Ovary (tissue), 9 donors: ENCODE data around the gene RHNO1. TPM values are rescaled to one million over a fixed set of nuclear protein-coding genes. Genes with fewer than 3 reads are reported as not detected.

ENCODE experiments used
- DNase-seq, 5 donors: peaks; one replicate each; pipeline ENCODE4 v3.0.0-alpha.2; 2019 to 2020
- H3K27ac ChIP-seq, 2 donors: fragments of 200-600 bp; one replicate each; pipeline versions ENCODE4 v1.5.1 to v1.8.0; 2019 to 2022
- H3K27me3 ChIP-seq: fragments of 200-600 bp; one replicate; pipeline ENCODE4 v1.8.0; 2022
- H3K36me3 ChIP-seq: fragments of 200-600 bp; sonication (generic); one replicate; pipeline ENCODE4 v1.5.1; 2019
- H3K4me1 ChIP-seq: one replicate; pipeline ENCODE4 v1.8.1; 2013; ENCODE audit warnings: mild to moderate bottlenecking, moderate library complexity; ENCODE audit not compliant: insufficient read depth
- H3K4me3 ChIP-seq: fragments of 200-600 bp; sonication (generic); one replicate; pipeline ENCODE4 v1.5.1; 2017
- H3K9me3 ChIP-seq, 2 donors: fragments of 200-600 bp in 1 of 2; sonication (generic) in 1 of 2; one replicate each; pipeline versions ENCODE4 v1.5.1 to v1.8.1; 2013 to 2019; ENCODE audit warnings: mild to moderate bottlenecking in 1 of 2, moderate library complexity in 1 of 2
- CTCF ChIP-seq, 3 donors: fragments of 450-650 bp in 2 of 3; fragments of 200-600 bp in 1 of 3; IDR thresholded peaks; one replicate each; pipeline versions ENCODE4 v1.5.1 to v1.8.0; 2016 to 2022; ENCODE audit warnings: antibody characterized with exemption in 3 of 3, mild to moderate bottlenecking in 1 of 3
- EP300 ChIP-seq: sonication (generic); formaldehyde crosslinking; IDR thresholded peaks from one replicate; pipeline ENCODE4 v1.6.1; 2017; ENCODE audit warnings: antibody characterized with exemption
- WGBS, 3 donors: extraction: QIAGEN DNeasy Blood & Tissue Kit in 1 of 3; methylation state at CpG; one replicate each; pipeline versions ENCODE4 v1.1.5 to v1.1.7; 2013 to 2017; 5-methylcytosine and 5-hydroxymethylcytosine counted together
- intact Hi-C, 4 donors: fragments of 100-400 bp; cut with DNase I; formaldehyde crosslinking; loops; one replicate each; pipeline versions ENCODE4 v1.11.0 to v1.15.1; 2022 to 2023
- polyA plus RNA-seq, 2 donors: library from polyadenylated mRNA; stranded (reverse); fragments of 200-250 nt in 1 of 2; fragments of 350-450 nt in 1 of 2; fragmentation: Illumina TruSeq in 1 of 2; extraction: RNeasy Lipid Tissue Mini Kit (QIAGEN cat#74804) in 1 of 2; gene quantifications; one replicate each; pipeline ENCODE4 v1.2.3, GENCODE V29; 2013 to 2014
- total RNA-seq, 7 donors: library from RNA; depleted of rRNA in 2 of 7; stranded (reverse); fragments of >200 nt in 2 of 7; fragmentation: NEBNext Ultra II Directional in 3 of 7; extraction: Animal tissue kit (Norgen Biotek cat#: 25700) in 3 of 7; gene quantifications; one replicate each; pipeline versions ENCODE4 v1.1.0 to v1.2.4, GENCODE V29; 2016 to 2023
- donor health status: DM: no; HTN: no; CAD: no; lungs with moderate emphysema.
- donor health status: DM: no; HTN: no; CAD: no.
- donor health status: Bipolar disorder and iron deficiency.
- donor health status: DM: yes; HTN: yes; CAD: no.
- donor health status: DM: no; HTN: no; CAD: no.
- donor health status: DM: yes; HTN: yes; CAD: no.

Gene RHNO1
- total and polyA plus RNA-seq, 9 donors = 10.1 to 26.1 (median 18.7) TPM

- H3K4me3 ChIP-seq = no peak overlapping the region
- H3K36me3 ChIP-seq = no peaks in the 10 kb centered on the region
- 64 to 77% (median 72%) methylated on average over 3 of the region's 3 CpGs for WGBS, 3 donors
- no peaks in the 10 kb centered on the region for H3K4me1 ChIP-seq
- H3K27me3 ChIP-seq = no peaks in the 10 kb centered on the region
- DNase-seq = no peak
- no peak overlapping the region for H3K27ac ChIP-seq
- H3K9me3 ChIP-seq = no peaks in the 10 kb centered on the region
- no peak for TF ChIP-seq CTCF (IDR thresholded peaks at IDR 0.05)
- no peak for TF ChIP-seq EP300
- intact Hi-C loops = no loop called here
Observed at GRCh38 chr12:2937500-2937899, 60.5 kb downstream of the RHNO1 start.

Other genes with a start within 250 kb of the RHNO1 start
- 100 to 1,000 TPM in 1 of 7 donors, 10 to 100 TPM in 6; 26.7 to 109 (median 57.5) TPM for gene FKBP4, start 82.3 kb upstream of the RHNO1 start, total RNA-seq
- gene FKBP4, start 82.3 kb upstream of the RHNO1 start, polyA plus RNA-seq = 10 to 100 TPM; 25.1 to 96.1 TPM
- 10 to 100 TPM; 25.4 to 57.3 (median 41.1) TPM for gene ITFG2, start 64.6 kb upstream of the RHNO1 start, total RNA-seq
- 10 to 100 TPM; 33.6 to 66.0 TPM for gene ITFG2, start 64.6 kb upstream of the RHNO1 start, polyA plus RNA-seq
- 10 to 100 TPM in 3 of 7 donors, 1 to 10 TPM in 3, under 1 TPM in 1; 0.83 to 15.1 (median 6.3) TPM for gene NRIP2, start 42.2 kb upstream of the RHNO1 start, total RNA-seq
- 10 to 100 TPM in 1 of 2 donors, 1 to 10 TPM in 1; 4.9 to 10.3 TPM for gene NRIP2, start 42.2 kb upstream of the RHNO1 start, polyA plus RNA-seq
- not detected for gene TEX52, start 20.2 kb upstream of the RHNO1 start, total RNA-seq
- gene TEX52, start 20.2 kb upstream of the RHNO1 start, polyA plus RNA-seq = not detected
- gene FOXM1, start within 50 bp of the RHNO1 start, total RNA-seq = 1 to 10 TPM in 1 of 7 donors, under 1 TPM in 4, not detected in 2; 0.22 to 2.5 (median 0.36) TPM
- gene FOXM1, start within 50 bp of the RHNO1 start, polyA plus RNA-seq = 1 to 10 TPM in 1 of 2 donors, under 1 TPM in 1; 0.62 to 3.0 TPM
- gene TULP3, start 13.7 kb downstream of the RHNO1 start, total RNA-seq = 10 to 100 TPM; 27.3 to 45.6 (median 42.1) TPM
- gene TULP3, start 13.7 kb downstream of the RHNO1 start, polyA plus RNA-seq = 10 to 100 TPM; 32.4 to 58.6 TPM
- gene TEAD4, start 82.2 kb downstream of the RHNO1 start, total RNA-seq = 10 to 100 TPM in 2 of 7 donors, 1 to 10 TPM in 5; 3.6 to 19.9 (median 5.9) TPM
- gene TEAD4, start 82.2 kb downstream of the RHNO1 start, polyA plus RNA-seq = 1 to 10 TPM; 6.7 to 7.2 TPM
- gene TSPAN9, start 200.2 kb downstream of the RHNO1 start, total RNA-seq = 10 to 100 TPM; 24.9 to 72.3 (median 55.7) TPM
- 10 to 100 TPM; 44.3 to 60.5 TPM for gene TSPAN9, start 200.2 kb downstream of the RHNO1 start, polyA plus RNA-seq